NCI-H1105 treated with DMSO at 0.1 percent for 48 hours (cell line): Measurements from ENCODE around the gene HDAC9.
"Not testable (repeated sequence)": the region's sequence is repeated elsewhere in the genome, so short reads cannot be mapped to it uniquely, and the experiment has no call there.

Experiments used
- DNase-seq: peaks from one replicate; lab custom pipeline; 2025; lab: John Stamatoyannopoulos, UW

The HDAC9 gene

GRCh38 chr7:18727115-18727870, 231.7 kb downstream of the HDAC9 start:
- no peak for DNase-seq

- not testable (repeated sequence) for DNase-seq
Observed at GRCh38 chr7:18736012-18736411, 240.5 kb downstream of the HDAC9 start.

- no peak for DNase-seq
Observed at GRCh38 chr7:18740579-18740988, 245.0 kb downstream of the HDAC9 start.

DNA sequence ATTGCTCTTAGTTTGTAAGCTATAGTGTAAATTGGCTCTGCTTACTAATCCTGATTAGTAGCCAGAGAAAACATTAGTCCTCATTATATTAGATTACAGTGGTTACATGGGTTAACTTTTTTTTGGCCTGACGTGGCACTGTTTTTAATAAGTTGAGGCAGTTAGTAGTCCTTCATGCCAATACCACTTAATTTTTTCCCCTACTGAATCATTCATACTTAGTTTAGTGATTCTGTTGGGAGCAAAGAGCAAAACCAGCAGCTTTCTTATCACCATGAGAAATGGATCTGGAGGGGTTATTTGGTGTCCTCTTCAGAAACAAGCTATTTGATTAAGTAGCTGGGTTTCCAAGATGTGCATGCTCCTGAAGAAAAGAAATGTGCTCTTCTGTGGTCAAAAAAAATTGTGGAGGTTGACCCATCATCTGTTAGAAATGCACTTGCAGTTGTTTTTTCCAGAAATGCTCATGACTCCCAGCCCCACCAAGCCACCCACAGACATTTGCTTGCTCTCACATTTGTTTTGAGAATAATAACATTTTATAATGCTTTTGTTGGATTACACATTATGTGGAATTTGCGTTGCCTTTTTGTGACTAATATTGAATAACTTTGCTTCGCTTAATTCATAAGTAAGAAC, 258.5 kb downstream of the HDAC9 start:
- DNase-seq: no peak

DNA sequence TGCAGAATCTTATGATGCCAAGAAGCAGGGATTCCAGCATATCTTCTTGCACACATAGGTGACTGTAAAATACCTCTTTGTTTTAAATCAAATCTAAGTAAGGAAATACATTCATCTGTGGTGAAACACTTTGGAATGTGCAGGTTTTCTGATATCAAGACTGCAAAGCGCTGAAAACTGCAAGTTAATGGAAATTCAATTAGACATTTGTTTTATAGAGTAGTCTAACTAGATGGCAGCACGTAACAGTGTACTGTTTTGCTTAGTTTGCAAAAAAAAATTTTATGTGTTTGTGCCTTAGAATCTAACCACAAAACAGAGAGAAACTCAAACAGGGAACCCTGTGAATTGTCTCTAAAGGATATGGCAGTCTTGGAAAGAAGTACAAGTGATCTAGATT, 259.2 kb downstream of the HDAC9 start:
- DNase-seq: no peak

GRCh38 chr7:18755793-18756192, 260.2 kb downstream of the HDAC9 start:
- no peak for DNase-seq

GRCh38 chr7:18756378-18757050, 261.0 kb downstream of the HDAC9 start:
- DNase-seq: no peak

GRCh38 chr7:18760046-18760445, 264.5 kb downstream of the HDAC9 start:
- no peak for DNase-seq

GRCh38 chr7:18760631-18761445, 265.3 kb downstream of the HDAC9 start:
- DNase-seq: no peak

DNA sequence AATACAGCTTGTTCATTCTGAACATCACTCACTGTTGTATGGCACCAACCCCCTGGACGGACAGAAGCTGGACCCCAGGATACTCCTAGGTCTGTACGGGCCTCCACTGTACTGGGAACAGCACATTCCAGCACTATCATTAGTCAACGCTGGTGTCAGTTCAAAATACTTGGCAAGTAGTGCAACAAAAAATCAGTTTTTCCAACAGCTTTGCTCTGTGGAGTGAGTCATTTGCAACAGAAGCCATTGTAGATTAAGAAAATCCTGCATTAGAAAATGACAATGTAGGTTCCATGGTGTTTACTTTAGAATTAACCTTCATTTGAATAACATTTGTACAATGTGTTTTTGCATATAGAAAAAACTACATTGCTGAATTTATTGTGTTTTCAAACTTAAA, 266.6 kb downstream of the HDAC9 start:
- DNase-seq: no peak

- no peak for DNase-seq
Observed at GRCh38 chr7:18768256-18768655, 272.7 kb downstream of the HDAC9 start.

DNA sequence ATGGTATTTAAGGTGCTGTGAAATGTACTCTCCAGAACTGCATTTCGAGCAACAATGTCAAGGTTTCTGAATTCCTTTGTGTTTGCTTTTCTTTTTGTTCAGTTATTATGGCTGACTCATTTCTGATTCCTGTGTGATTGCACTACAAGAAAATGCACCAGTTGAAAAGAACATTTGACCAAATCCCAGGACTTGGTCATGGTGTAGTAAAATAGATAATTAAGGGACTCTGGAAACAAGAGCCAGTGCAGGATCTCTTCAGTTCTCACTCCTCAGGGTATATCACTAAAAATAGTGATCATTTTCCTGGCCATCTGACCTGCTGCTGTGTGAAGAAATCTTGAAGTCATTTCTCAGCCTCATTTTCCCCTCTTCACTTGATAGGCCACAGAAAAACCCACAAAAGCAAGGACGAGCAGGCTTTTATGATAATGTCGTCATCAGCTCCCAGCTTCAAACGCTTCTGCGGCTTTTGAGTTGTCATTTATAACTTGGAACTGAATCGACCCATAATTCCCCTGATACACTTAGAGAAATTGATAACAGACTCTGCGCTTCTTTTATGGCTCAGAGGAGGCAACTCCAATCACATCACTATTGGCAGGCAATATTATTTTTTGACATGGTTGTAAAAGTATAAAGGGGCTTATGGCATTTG, 274.7 kb downstream of the HDAC9 start:
- DNase-seq: no peak

- no peak for DNase-seq
Observed at GRCh38 chr7:18770822-18771221, 275.3 kb downstream of the HDAC9 start.

GRCh38 chr7:18771834-18772566, 276.5 kb downstream of the HDAC9 start:
- no peak for DNase-seq

GRCh38 chr7:18772567-18772965, 277.0 kb downstream of the HDAC9 start:
- no peak for DNase-seq

DNA sequence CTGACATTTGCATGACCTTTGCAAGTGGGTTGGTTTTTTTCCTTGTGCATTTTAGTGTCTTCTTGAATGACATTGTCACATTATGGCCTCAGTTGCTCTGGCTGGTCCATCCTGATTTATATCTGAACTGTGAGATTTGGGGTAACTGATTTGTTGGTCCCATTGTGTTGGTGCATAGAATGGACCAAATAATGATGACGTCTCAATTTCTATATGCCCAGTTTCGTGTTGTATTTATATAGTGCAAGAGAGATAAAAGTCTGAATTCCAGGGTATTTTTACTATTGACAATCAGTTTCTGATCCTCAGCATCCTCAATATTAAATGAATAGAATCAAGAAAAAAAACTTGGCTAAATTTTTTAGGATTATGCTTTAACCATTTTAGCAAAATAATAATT, 281.8 kb downstream of the HDAC9 start:
- DNase-seq: no peak

GRCh38 chr7:18778594-18778993, 283.0 kb downstream of the HDAC9 start:
- no peak for DNase-seq

- no peak for DNase-seq
Observed at GRCh38 chr7:18780266-18780665, 284.7 kb downstream of the HDAC9 start.

DNA sequence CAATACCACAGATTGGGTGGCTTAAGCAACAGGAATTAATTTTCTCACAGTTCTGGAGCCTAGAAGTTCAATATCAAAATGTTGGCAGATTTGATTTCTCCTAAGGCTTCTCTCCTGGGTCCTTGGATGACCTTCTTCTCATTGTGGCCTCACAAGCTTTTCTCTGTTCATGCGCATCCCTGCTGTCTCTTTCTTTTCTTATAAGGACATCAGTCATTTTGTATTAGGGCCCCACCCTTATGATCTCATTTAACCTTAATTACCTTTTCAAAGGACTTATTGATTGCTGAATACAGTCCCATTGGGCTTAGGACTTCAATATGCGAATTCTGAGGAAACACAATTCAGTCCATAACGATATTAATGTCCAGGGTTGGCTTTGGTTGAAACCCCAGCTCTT, 285.4 kb downstream of the HDAC9 start:
- DNase-seq: no peak

GRCh38 chr7:18786196-18786727, 290.7 kb downstream of the HDAC9 start:
- no peak for DNase-seq

DNA sequence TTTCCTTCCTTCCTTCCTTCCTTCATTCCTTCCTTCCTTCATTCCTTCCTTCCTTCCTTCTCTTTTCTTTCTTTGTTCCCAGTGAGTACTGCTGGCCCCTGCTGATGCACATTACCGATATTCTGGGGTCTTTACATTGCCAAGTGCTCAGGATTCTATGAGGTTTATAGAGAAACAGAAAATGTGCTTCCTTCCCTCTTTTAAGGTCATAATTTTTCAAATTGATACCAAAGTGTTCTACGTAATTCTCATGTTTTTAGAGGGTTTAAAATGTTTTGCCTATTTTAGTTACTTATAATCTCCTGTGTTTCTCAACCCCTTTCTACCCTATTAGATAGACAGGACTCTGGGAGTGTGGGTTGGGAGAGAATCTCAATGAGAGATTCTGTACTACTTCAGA, 291.2 kb downstream of the HDAC9 start:
- DNase-seq: no peak
